Uterus (tissue), 4 donors: ENCODE results near the gene LAMB3. TPM values are rescaled to one million over a fixed set of nuclear protein-coding genes. Genes with fewer than 3 reads are reported as not detected.
A peak's percentile ranks its signal among the peaks of the same experiment; 100 is the strongest.

ENCODE experiments used
- DNase-seq, 2 donors: peaks; one replicate each; pipeline ENCODE4 v3.0.0-alpha.2; 2019 to 2020
- H3K27ac ChIP-seq, 2 donors: fragments of 200-600 bp; sonication (generic); 1 replicate in 1 of 2; 2 replicates in 1 of 2; pipeline ENCODE4 v1.5.1; 2016 to 2018
- H3K27me3 ChIP-seq, 2 donors: fragments of 200-600 bp; sonication (generic); one replicate each; pipeline ENCODE4 v1.5.1; 2018 to 2019; ENCODE audit warnings: control low read depth in 1 of 2
- H3K36me3 ChIP-seq, 2 donors: fragments of 200-600 bp; sonication (generic); one replicate each; pipeline ENCODE4 v1.5.1; 2019; ENCODE audit warnings: control low read depth in 1 of 2
- H3K4me1 ChIP-seq, 2 donors: fragments of 200-600 bp; sonication (generic); one replicate each; pipeline ENCODE4 v1.5.1; 2018 to 2019; ENCODE audit warnings: control low read depth in 1 of 2
- H3K4me3 ChIP-seq, 2 donors: fragments of 200-600 bp; sonication (generic); 1 replicate in 1 of 2; 2 replicates in 1 of 2; pipeline ENCODE4 v1.5.1; 2018 to 2019; ENCODE audit warnings: mild to moderate bottlenecking in 1 of 2
- H3K9me3 ChIP-seq, 2 donors: fragments of 200-600 bp; sonication (generic); one replicate each; pipeline ENCODE4 v1.5.1; 2019; ENCODE audit warnings: control low read depth in 1 of 2
- POLR2A ChIP-seq, 2 donors: fragments of 450-650 bp; IDR thresholded peaks; one replicate each; pipeline ENCODE4 v1.6.1; 2016; ENCODE audit warnings: antibody characterized with exemption in 2 of 2, mild to moderate bottlenecking in 1 of 2, moderate library complexity in 1 of 2
- intact Hi-C: fragments of 100-400 bp; cut with DNase I; formaldehyde crosslinking; loops from one replicate; pipeline ENCODE4 v1.15.1; 2023; ENCODE audit warnings: low total_unique reads
- total RNA-seq, 4 donors: library from RNA; depleted of rRNA in 3 of 4; stranded (reverse); fragments of >200 nt in 3 of 4; gene quantifications; one replicate each; pipeline versions ENCODE4 v1.1.0 to v1.2.4, GENCODE V29; 2014 to 2023
- TF ChIP-seq, protein P1 (sequence below), 4 experiments: fragments of 200-600 bp in 2 of 4; fragments of 450-650 bp in 2 of 4; sonication (generic) in 2 of 4; IDR thresholded peaks; one replicate each; pipeline ENCODE4 v1.5.1; 2016 to 2019; ENCODE audit warnings: antibody characterized with exemption in 4 of 4, mild to moderate bottlenecking in 2 of 4, moderate library complexity in 1 of 4
- donor health status: DM: yes; HTN: yes; CAD: no.

LAMB3 gene
- total RNA-seq, 4 donors from 2014 or later, result under 0.01 to 17.4 (median 0.37) TPM; not detected in 1

DNA sequence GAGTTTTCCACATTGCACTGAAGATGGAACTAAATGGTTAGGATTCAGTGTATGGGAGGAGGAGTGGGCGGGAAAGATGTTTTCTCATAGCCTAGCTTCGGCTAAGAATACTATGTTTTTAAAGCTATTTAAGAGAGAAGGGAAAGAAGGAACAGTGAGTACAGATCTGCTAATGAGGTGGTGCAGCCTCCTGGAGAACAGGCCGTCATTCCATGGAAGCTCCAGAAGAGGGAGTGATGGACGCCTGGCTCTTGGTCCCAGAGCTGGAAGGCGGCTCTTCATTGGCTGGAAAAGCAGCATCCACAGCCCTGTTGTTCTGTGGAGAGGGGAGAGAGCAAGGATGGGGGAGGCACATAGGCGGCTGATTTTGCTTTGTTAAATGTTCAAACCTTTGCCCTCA, 61.8 kb downstream of the LAMB3 start:
- no peaks in the 10 kb centered on the region for H3K36me3 ChIP-seq
- H3K4me1 ChIP-seq, result no peaks in the 10 kb centered on the region
- no peaks in the 10 kb centered on the region for H3K9me3 ChIP-seq
- no peak for DNase-seq
- no peak for TF ChIP-seq POLR2A (IDR thresholded peaks at IDR 0.05)
- TF ChIP-seq, protein P1, sequence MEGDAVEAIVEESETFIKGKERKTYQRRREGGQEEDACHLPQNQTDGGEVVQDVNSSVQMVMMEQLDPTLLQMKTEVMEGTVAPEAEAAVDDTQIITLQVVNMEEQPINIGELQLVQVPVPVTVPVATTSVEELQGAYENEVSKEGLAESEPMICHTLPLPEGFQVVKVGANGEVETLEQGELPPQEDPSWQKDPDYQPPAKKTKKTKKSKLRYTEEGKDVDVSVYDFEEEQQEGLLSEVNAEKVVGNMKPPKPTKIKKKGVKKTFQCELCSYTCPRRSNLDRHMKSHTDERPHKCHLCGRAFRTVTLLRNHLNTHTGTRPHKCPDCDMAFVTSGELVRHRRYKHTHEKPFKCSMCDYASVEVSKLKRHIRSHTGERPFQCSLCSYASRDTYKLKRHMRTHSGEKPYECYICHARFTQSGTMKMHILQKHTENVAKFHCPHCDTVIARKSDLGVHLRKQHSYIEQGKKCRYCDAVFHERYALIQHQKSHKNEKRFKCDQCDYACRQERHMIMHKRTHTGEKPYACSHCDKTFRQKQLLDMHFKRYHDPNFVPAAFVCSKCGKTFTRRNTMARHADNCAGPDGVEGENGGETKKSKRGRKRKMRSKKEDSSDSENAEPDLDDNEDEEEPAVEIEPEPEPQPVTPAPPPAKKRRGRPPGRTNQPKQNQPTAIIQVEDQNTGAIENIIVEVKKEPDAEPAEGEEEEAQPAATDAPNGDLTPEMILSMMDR (IDR thresholded peaks at IDR 0.05), result peak in 1 of 4 experiments; percentile 6
- H3K27me3 ChIP-seq, result no peaks in the 10 kb centered on the region
- no peak overlapping the region for H3K4me3 ChIP-seq
- H3K27ac ChIP-seq, result no peak overlapping the region
- intact Hi-C loops, result no loop called here

DNA sequence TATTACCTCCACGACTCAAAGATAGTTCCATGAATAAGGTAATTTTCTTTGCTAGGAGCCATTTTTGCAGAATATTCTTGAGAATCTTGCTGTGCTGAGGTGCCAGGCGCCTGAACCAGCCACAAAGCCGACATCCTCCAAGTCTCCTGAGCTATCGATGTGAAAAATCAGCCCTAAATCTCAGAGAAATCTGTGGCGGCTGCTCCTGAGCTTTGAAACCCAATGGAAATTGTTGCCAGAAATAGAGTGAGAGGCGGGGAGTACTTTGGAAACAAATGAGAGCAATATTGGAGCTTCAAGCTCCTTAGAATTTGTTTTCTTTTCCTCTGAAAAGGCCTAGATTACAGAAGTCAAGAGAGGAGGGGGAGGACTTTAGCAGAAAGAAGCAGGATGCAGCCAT, 62.4 kb downstream of the LAMB3 start:
- H3K4me3 ChIP-seq, result no peak overlapping the region
- TF ChIP-seq, protein P1 (IDR thresholded peaks at IDR 0.05), result no peak
- no peak for TF ChIP-seq POLR2A (IDR thresholded peaks at IDR 0.05)

DNA sequence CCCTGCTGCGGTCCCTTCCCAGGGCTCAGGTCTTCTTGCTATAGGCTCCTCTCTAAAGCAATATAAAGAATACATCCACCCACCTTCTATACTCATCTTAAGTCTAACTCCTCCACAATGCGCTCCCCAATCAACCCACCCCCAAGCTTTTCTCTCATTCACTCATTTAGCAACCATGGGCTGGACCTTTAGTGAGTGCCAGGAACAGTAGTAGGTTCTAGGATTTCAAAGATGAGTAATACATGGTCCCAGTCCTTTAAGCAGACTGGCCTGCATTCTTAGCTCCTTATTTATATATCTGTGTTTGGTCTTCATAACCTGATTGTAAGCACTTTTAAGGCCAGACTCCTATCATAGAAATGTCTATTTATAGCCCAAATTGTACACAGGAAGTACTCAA, 62.8 kb downstream of the LAMB3 start:
- Histone ChIP-seq H3K36me3 (no peaks in the 10 kb centered on the region), H3K4me3 (no peak overlapping the region), H3K27me3 (peaks cover 0 to 6% of the 10 kb centered on the region in 2 donors), H3K27ac (no peak overlapping the region), H3K9me3 (no peaks in the 10 kb centered on the region), H3K4me1 (no peaks in the 10 kb centered on the region)
- DNase-seq, result no peak
- TF ChIP-seq, protein P1 (IDR thresholded peaks at IDR 0.05), result no peak
- no peak for TF ChIP-seq POLR2A (IDR thresholded peaks at IDR 0.05)
- intact Hi-C loops, result no loop called here

More for the DNA sequence above, 62.4 kb downstream of the LAMB3 start:
- H3K36me3 ChIP-seq, result no peaks in the 10 kb centered on the region
- H3K4me1 ChIP-seq, result no peaks in the 10 kb centered on the region
- no peak overlapping the region for H3K27ac ChIP-seq
- H3K27me3 ChIP-seq, result peaks cover 0 to 2% of the 10 kb centered on the region in 2 donors
- intact Hi-C loops, result no loop called here
- no peak for DNase-seq
- H3K9me3 ChIP-seq, result no peaks in the 10 kb centered on the region

DNA sequence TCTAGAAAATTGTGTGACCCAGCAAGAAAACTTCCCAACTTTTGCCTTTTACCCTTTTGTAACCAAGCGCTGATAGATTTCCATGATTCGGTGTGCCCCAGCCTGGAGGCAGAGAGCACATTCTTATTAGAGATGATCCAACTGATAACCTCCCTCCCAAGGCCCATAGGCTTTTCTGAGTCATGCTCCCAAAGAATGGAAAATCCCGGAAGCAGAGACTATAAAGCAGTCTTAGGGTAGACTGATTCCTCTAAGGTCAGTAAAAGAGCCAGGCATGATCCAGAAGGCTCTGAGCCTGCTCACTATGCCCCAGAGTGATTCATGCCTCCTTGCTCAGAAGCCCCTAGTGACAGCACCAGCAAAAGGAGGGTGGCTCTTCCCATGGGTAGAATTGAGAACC, 64.4 kb downstream of the LAMB3 start:
- H3K9me3 ChIP-seq, result no peaks in the 10 kb centered on the region
- H3K4me3 ChIP-seq, result no peak overlapping the region
- peaks cover 0 to 9% of the 10 kb centered on the region in 2 donors for H3K27me3 ChIP-seq
- no peak overlapping the region for H3K27ac ChIP-seq
- TF ChIP-seq, protein P1 (IDR thresholded peaks at IDR 0.05), result no peak
- no peak for TF ChIP-seq POLR2A (IDR thresholded peaks at IDR 0.05)
- no peak for DNase-seq
- H3K36me3 ChIP-seq, result no peaks in the 10 kb centered on the region
- intact Hi-C loops, result no loop called here
- H3K4me1 ChIP-seq, result no peaks in the 10 kb centered on the region

DNA sequence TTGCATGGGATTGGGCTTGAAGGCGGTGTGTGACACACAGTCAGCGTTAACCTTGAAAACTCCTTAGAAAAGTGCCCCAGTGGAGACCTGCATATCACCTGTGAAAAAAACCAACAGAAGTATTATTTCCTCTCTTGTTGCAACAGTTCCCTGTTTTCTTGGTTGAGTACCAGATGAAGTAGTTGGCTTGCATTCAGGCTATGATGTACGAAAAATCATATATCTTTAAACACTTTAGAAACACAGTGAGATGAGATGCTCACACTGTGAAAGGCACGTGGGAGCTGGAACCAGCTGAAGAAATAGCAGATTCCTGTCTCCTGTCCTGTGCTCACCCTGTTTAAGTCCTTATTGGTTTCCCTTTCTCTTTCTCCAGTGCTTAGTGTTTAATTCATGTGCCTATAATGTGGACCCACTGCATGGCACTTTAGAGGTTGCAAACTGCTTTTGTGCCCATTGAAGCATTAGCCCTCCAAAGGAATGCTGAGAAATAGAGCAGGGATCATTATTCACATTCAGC, 65.9 kb downstream of the LAMB3 start:
- H3K4me1 ChIP-seq, result no peaks in the 10 kb centered on the region
- peaks cover 0 to 9% of the 10 kb centered on the region in 2 donors for H3K27me3 ChIP-seq
- no peaks in the 10 kb centered on the region for H3K36me3 ChIP-seq
- H3K9me3 ChIP-seq, result no peaks in the 10 kb centered on the region
- intact Hi-C loops, result no loop called here
- no peak overlapping the region for H3K4me3 ChIP-seq
- no peak for DNase-seq
- TF ChIP-seq, protein P1 (IDR thresholded peaks at IDR 0.05), result no peak
- no peak for TF ChIP-seq POLR2A (IDR thresholded peaks at IDR 0.05)
- H3K27ac ChIP-seq, result no peak overlapping the region
